NCI-H460 (cell line): ENCODE data around the gene TP63. TPM values are rescaled to one million over a fixed set of nuclear protein-coding genes. Genes with fewer than 3 reads are reported as not detected.
A peak's percentile ranks its signal among the peaks of the same experiment; 100 is the strongest.

Experiments
- DNase-seq: peaks from one replicate; pipeline ENCODE4 v3.0.0-alpha.2; 2016; ENCODE audit warnings: low read depth; ENCODE audit errors: extremely low read depth
- total RNA-seq: library from RNA; depleted of rRNA; stranded (reverse); fragments of >200 nt; shearing (Covaris generic); gene quantifications from 2 replicates; pipeline ENCODE4 v1.2.3, GENCODE V29; 2014

TP63 gene
- total RNA-seq, 1 experiment from 2014 or later: not detected

DNA sequence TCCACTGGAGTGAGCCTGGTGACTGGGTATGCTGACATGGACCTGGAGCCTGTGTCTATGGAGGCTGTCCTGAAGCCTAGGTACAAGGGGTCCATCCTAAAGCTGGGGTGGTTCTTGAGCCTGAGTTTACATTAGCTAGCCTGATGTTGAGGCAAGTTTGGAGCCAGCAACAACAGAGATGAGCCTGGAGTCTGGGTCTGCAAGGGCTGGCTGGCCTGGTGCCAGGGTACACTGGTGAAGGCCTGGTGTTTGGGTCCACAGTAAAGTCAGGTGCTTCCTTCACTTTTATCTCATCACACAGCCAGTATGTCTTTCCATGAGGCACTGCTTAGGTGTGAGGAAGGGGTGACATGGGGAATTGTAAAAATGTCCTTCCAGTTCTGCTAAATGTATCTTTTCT lies 49.5 kb downstream of the TP63 start:
- DNase-seq: no peak

DNA sequence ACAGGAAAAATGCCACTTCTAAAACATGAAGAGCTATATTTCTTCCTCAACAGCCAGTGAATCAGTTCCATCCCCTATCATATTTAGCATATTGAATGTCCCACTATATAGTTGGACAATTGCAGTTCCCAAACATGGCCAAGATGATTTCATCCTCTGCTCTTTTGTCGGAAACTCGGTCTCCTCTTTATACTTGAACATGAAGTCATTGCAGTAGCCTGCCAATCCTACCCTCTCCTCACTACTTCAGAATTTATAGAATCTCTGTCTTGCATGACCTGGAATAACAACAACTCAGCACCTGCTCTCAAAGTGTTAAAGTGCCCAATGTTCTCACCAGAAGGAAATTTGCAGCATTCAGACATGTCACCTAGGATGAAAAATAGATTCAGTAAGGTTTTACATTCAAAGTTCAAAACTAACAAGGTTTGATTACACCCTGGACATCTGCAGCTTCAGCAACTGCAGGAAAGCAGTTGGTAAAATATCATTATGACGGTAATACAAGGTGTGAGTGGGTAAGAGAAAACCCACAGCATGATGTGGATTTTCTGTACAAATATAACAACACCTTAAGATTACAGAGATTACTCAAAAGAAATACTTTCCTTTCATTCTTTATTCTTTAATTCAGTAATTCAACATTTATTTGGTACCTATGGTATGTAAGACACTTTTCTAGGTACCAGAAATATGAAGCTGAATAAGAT lies 52.5 kb downstream of the TP63 start:
- no peak for DNase-seq

DNA sequence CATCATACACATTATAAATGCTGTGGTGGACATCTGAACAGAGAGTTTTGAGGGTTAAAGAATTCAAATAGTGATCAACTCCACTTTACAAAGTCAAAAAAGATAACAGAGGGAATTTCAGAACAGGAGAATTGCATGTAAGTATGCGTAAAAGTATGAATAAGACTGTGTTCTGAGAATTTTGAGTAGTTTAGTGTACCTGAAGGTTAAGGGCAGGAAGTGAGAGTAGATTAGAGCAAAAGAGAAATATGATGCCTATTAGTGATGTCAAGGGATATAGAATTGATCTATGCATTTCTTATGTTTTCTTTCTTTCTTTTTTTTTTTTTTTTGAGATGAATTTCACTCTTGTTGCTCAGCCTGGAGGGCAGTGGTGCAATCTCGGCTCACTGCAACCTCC lies 53.1 kb downstream of the TP63 start:
- no peak for DNase-seq

DNA sequence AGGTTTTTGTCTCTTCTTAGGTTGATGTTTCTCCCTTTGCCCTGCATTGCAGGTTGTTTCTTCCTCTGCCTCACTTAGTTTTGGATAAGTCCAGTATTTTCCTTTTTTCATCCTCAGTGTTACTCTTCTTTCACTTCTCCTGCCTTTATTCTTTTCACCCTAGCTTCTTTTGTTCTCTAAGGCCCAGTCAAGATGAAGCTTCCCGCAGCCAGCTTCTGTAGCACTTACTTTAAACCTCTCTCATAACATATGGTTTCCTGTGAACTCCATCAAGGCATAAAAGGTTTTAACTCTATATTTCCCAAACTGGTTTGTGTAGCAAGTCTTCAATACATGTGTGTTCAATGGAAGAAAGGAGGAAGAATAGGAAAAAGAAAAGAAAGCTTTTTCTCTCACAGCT lies 54.1 kb downstream of the TP63 start:
- no peak for DNase-seq

DNA sequence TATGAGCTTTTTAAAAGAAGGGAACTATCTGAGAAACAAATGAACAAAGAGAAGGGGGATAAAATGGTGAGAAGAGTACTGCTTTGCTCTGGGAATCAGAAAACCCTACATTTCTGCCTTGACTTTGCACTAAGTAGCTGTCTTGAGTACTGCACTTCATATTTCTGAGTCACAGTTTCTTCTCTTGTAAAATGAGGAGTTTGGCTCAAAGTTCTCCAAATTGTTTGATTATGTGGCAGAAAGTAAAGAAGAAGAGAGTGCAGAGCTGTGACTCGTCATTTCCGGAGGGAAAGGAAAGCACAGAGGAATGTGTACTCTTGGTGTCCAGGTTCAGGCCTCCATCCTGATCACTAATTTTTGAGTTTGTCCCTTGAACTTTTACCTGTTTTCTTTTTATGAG lies 54.7 kb downstream of the TP63 start:
- DNase-seq: no peak

DNA sequence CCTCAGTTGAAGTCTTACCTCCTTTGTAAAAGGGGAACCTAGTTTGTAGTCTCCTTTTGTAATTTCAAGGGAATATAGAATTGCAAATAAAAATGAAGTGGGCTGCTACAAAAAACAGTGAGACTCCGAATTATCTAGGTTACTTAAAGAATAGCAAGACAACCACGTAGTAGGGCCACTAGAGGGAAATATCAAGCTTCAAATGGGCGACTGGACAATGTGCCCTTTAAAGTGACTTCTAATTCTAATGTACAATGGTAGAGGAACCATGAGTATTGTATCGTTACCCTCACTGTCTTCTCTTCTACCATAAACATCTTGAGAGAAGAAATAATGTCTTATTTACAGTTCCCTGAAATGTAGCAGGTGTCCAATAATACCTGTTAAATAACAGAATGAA lies 56.3 kb downstream of the TP63 start:
- no peak for DNase-seq

DNA sequence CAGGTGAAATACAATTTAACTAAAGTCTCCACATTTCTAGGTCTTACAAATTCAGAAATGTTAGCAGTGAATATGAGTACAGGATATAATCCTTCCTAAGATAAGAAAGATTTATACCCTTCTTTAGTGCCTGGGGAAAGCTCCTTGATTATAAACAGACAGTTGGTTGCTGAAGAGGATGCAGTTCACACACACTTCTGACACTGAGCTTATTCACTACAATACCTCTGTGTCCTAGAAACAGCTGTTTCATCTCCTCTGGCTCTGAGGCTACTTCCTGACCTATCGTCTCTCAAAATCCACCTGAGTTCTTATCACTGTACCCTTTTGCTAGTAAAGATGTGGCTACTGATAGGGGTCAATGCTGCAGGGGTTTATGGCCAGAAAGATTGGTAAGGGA lies 57.1 kb downstream of the TP63 start:
- DNase-seq: no peak

DNA sequence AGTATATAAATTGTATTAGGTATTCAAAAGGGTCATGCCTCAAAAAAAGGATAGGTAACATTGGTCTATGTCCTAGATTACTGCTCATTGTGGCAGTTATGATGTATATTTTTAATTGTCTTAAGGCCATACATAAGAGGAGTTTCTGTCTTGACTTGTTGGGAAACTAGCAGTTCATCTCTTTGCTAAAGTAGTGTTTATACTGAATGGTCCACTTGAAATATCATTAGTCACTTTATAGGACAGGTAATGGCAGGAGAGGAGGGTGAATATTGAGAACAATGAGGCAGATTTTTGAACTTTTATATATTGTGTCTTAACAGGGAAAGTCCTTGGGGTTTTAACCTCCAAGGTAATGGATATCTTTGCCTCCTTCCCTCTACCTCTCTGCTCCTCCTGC lies 58.4 kb downstream of the TP63 start:
- DNase-seq: no peak

DNA sequence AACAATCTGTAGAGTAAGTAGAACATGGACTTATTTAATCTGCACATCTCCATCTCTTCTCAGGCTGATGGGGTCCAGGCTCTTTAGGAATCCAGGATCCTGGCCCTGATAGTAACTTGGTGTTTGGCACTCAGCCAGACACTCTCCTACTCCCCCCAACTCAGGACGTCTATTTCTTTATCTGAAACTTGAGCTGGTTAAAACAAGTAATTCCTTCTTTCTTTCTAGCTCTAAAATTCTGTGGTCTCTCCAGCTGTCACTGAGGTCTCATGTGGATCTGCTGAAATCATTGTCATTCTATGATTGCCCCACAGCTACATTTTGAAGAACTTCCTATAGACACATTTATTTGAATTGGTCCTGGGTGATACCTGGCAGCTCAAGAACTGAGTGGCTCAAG lies 59.0 kb downstream of the TP63 start:
- DNase-seq: no peak

DNA sequence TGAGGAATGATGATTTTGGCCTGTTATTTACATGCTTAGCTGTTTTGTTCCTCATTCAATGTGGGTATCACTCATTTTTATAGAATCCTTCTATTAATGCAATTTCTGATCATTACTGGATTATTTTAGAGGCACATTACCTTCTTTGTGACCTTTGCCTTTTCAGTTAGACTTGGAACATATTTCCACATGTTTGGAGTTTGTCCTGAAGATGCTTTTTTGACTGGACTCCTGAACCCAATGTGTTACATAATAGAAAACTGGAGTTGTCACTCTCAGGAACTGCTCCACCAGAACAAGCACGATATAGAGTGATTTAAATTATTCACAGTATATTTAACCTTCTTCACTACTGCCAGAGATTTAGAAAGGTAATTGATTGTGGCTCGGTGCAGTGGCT lies 59.5 kb downstream of the TP63 start:
- no peak for DNase-seq

DNA sequence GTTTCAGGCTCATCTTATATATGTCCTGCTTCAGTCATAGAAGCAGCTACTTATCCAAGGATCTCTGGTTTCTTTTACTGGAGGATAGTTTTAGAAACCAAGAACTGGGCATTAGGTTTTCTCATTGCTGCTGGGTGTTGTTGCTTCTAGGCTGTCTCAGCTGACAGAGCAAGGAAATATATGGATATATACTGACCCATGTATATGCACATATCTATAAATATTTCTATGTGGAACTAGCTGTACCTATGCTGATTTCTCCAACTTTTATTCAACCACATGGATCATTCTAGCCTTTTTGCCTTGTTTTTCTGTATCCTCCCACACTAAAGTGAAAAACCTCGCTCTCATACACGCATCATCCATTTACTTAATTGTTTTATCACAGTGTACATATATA lies 64.2 kb downstream of the TP63 start:
- no peak for DNase-seq

DNA sequence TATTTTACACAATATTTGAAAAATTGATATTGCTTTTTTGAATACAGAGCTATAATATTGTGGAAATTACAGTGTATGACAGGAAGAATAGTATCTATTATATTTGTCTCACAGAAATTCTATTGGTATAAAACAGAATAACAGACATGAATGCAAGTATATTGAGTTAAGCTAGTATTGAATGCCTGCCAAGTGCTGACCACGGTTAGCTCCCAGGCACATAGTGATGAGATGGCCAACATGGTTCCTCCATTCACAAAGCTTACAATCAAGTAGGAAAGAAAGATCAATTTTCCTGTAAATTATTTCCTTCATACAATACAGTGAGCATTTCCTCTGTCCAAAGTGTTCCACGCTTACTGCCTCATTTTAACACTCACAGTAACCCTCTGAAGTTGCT lies 67.6 kb downstream of the TP63 start:
- DNase-seq: no peak

DNA sequence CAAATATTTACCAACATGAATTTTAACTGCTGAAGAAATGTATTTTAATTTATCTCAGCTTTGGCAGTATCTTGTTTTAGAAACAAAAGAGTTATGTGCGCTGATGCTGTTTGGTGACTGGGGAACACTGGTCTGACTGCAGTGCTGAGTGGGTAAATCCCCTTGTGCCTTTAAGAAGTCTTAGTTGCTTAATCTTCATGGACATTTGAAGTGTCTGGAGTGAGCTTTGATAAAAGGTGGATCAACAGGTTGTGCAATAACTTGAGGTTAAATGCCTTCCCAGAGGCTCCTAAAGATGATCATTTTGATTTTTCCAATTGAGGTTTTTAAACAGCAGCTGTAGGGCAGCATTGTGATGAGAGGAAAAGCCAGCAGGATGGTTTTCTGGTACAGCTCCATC lies 68.7 kb downstream of the TP63 start:
- DNase-seq: no peak

DNA sequence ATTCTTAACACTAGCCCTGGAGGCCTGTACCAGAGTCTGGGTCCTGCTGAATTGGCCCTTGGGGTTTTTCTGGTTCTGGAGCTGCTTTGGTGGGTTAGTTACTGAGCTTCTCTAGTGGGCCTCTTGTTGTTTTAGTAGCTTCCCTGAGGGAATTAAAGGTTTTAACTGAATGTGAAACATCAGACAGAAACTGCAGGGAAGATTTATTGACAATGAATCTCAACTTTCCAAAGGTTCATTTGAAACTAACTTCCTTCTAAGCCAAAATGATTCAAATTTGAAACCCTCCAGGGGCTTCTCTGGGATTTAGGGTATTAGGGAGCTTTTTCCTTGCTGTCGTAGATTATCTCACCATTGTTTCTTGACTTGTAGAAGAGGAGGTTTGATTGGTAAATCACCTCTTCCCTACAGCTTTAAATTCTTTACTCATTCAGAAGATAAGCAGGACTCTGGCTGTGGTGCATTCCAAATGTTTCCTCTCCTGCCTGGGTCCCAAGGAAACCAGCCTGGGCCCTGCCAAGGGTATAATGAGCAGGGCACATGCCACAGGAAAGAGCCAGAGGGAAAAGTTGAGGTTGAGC lies 71.0 kb downstream of the TP63 start:
- no peak for DNase-seq

DNA sequence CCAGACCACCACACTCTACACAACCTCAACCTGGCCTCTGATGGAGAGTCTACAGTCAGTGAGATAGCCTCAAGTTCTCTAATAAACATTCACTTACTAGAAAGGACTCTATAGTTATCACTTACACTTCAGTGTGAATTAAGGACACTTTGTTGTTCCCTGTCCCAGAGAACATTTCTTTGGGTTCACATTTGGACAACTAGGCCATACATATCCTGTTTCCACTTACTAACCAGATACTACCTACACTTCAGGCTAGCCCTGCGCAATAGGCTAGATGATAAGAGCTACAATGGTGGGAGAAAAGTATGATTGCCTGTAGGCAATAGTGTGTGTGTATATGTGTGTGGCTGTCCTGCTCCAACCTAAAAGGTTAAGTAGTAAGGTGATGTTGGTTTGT lies 72.7 kb downstream of the TP63 start:
- DNase-seq: no peak

DNA sequence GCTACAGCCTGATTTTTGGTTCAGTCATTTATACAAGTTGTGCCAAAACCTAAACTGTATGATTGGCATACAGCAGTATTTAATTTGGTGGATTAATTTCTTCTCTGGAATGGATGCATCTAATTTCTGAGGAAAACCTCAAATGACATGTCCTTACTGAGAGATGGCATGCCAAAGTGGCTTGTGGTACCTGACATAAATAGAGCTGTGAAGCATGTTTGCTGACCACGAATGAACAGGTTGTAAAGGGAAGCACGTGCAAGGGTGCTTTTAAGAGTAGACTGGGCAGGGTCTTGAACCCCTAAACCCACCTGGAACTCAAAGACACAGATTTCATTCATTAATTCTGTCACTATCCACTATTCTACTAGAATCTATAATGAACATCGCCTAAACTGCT lies 77.2 kb downstream of the TP63 start:
- DNase-seq: no peak

DNA sequence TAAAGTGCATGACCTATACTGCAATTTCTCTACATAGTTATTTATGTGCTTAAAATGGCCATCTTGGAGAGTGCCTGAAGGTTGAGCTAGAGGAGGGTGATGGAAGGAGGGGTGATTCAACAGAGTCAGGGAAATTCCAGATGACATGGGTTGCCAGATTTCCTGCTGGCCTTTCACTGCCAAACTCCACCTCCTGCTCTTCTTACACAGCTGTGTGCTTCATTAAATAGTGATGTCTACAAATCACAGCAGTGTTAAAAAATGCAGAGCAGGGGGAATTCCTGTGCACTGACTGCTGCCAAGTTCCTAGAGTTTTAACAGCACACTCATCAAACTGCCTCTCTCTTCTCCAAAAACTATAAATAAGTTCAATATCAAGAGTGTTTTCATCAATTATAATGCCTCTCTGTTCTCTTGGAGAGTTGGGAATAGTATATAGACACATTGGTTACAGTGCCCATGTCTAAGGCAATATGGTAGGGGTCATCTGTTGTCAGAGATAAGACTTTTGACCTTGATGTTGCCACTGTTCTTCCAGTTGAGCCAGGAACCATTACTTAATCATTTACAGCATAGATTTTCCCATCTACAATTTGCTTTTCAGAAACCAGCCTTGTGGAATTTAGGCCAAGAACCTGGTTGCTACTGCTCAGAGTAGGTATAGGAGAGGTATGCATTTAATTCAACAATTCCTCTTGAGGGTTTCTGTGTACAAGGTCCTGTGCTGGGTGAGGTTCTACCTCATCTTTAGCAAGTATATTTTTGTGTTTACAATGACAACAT lies 79.6 kb downstream of the TP63 start:
- DNase-seq: peak; percentile 38

DNA sequence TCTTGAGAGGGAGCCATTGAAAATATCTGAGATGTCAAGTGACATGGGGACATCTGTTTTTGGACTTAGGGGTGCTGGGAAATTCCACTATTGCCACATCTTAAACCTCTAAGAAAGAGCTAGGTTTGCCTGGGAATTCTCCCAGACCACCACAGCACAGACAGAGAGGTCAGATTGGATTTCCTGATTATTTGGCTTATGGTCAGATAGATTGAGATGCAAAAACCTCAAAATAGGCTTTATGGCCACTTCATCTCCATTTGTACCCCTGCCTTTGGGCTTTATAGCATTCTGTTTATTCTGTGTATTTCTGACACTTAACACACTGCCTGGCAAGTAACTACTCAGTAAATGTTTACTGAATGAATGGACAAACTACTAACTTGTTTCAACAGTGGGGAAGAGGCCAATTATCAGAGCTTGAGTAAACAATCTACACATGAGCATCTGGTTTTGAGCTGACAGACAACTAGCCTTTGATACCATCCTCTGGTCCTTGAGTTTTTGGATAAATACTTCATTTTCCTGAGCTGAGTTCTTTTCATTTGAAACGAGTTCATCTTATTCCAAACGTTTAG lies 81.8 kb downstream of the TP63 start:
- DNase-seq: no peak

DNA sequence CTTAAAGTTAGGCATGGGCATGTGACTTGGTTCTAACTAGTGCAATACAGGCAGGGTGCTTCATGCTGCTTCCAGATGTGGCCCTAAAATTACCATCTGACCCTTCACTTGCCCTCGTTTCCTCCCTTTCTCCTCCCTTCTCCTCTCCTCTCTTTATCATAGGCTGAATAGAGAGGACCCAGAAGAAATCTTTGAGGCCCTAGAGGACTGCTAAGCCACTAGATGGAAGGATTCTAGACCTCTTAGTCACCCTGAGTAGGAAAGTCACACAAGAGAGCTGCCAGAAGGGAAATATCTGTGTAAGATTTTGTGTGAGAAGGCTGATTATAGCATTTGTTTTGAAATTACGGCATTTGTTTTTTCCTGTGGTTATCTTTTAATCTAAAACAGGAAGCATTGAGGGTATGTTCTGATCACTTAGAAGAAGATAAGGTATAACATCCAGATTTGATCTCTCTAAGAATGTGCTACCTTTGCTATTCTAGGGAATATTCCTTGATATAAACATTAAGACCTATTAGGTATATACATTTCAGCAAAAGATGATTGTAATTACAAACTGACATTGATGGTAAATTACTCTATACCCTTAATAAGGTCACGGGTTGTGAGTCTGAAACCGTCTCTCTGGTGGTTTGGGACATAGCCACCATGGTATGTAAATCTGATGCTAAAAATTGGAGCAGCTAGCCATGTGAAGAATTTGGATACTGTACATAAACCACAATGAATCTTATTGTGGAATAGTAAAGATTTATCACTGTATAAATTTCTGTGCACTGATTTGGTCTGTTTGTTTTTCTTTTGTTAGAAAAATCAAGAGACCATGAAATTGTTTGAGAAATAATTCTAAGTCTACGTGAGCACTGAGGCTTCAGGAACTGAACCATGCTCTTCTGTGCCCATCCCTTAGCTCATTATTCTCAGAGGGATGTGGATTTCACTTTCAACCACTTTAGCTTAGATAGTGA lies 84.1 kb downstream of the TP63 start:
- no peak for DNase-seq

DNA sequence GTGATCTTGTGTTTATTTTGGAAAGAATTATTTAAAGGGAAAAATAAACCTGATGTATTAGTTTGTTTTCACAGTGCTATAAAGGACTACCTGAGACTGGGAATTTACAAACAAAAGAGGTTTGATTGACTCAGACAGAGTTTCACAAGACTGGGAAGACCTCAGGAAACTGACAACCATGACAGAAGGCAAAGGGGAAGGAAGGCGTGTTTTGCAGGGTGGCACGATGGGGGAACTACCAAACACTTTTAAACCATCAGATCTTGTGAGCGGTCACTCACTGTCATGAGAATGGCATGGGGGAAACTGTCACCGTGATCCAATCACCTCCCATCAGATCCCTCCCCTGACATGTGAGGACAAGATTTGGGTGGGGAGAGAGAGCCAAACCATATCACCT lies 87.0 kb downstream of the TP63 start:
- no peak for DNase-seq
